ENCODE measurements around the gene FOXL2NB.

The FOXL2NB gene

DNA sequence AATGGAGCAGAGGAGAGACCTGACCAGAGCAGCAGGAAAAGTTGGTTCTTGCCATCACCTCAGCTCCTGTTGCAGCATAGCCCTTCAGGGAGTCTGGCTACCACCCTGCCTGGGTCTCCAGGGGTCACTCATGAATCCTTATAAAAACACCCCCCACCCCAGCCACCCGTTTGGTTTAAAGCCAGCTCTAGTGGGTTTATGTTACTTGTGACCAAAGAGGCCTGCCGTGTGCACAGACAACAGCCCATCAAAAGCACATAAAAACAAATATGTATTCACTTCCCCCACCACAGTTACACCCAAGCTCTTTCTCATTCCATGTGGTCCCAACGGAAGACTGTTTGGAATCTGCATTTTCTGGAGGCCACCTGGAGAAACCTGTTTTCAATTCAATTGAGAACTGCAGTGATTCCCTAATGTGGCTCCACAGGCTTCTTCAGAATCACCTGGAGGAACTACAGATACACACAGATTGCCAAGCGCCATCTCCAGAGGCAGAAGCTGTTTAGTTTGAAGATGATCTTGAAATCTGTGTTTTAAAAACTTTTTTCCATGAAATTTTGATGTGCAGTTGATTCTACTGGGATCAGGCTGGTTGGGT, 13.8 kb upstream of the FOXL2NB start:
- DNase-seq: no peak

DNA sequence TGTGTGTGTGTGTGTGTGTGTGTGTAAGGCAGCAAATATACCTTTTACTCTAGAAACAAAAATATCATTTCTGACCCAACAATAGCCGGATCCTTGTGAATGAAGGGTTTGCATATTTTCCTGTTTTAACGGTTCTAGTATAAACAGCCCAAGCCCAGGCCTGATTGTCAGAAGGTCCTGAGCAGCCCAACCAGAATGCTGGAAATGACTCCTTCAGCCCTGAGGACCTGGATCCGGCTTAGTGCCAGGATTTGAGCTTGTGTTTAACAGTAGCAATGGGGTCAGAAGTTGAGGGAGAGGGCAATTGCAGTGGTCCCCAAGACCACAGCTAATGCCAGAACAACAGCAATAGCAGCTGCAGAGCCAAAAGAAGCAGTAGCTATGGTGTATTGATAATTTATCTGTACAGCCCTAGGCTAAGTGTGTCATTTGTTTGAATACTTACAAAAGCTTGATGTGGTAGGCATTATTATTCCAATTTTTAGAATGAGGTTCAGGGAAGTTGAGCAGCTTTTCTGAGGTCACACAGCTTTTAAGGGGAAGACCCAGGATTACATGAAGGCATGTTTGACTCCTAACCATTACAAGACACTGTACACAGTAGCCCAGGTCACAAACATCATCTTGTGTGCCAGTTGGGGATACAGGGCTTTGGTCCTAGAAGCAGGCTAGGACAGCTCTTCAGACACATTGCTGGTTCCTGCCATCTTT, 12.9 kb upstream of the FOXL2NB start:
- DNase-seq: no peak

- no peak for DNase-seq
Observed at GRCh38 chr3:138935505-138935862, 11.5 kb upstream of the FOXL2NB start.

DNA sequence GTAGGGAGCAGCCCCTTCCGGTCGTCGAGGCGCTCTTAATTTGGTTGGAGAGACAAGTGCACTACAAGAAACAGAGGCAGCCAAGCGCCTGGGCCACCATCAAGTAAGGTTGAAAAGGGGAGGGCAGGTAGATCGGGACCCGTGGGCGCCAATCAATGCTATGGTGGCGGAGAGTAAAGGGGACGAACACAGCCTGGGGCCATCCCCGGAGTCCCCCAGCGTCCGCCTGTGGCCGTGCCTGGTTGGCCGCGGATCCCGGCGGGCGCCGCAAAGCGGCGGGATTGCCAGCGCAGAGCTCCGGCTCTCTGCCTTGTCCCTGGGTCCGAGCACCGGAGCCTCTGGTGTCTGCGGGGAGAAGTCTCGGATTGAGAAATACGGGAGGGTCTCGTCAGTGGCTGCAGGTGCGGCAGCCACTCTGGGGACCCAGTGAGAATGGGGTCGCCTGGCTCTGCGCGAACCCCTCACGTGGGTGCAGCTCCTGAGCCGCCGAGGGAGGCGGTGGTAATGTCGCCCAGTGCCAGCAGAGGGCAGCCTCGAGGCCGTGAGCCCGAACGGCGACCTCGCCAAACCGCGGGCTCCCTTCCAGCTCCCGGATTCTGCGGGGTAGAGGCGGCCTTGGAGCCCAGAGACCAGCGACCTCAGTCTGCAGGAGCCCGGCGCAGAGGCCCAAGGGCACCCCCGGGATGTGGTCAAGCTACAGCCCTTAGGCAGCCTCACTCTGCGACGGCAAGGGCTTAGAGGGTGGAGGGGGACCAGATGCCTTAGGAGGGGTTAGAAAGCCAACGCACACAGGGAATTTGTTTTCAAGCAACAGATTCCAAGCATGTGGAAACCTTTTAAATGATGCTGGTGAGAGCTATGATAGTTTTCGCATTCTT, 10.9 kb upstream of the FOXL2NB start:
- peak; percentile 35 for DNase-seq

DNA sequence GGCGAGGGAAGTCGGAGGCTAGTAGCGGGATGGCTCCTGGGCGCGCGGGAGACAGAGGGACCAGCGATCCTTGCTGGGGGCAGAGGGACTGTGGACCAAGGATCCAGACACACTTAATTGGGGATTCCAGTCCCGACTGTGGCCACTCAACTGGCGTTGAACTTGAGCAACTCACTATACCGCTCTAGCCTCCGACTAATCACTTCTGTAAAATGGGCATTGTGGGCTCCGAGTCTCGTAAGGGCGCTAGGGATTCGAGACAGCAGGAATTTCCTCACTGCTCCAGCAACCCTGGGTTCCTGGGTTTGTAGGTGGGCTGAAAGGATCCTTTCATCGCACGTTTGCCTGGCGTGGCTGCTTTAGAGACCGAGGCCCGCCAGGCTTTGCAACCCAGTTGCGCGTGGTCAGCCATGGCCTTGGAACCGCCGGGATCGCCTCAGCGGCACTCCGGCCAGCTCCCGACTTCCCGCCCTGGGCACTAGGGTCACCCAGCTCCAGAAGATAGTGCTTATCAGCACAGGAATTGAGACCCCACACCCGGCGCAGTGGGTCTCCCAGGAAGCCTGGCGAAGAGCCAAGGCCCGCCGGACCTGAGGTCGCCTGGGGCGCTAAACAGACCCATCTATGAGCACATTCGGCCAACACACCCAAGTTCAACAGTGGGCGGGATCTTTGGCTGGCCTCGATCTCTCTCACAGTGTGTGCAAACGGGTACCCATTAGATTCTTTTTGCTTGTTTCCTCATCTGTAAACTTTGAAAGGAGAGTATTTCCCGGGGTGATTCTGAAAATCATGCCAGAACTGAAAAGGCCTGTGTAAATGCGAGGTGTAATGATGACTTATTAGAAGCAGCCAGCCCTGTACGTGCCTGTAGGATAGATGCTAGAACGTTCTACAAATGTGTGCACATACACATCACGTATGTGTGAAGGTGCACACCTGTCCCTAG, 10.0 kb upstream of the FOXL2NB start:
- DNase-seq: no peak

DNA sequence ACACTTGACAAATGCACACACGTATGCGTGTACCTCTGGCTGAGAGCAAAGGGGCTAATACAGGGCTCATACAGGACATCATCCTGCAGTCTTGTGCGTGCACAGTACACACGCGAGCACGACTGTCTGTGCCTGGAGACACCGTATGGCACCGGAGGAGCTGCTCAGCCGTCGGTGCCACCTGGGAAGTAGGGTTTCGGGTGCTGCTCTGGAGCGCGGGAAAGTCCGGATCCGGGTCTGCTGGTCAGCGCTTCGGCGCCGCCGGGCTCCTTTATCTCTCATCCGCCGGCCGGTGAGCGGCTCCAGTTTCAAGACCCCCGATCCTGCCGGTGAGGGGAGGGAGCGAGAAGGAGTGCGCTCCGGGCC, 9.3 kb upstream of the FOXL2NB start:
- no peak for DNase-seq

DNA sequence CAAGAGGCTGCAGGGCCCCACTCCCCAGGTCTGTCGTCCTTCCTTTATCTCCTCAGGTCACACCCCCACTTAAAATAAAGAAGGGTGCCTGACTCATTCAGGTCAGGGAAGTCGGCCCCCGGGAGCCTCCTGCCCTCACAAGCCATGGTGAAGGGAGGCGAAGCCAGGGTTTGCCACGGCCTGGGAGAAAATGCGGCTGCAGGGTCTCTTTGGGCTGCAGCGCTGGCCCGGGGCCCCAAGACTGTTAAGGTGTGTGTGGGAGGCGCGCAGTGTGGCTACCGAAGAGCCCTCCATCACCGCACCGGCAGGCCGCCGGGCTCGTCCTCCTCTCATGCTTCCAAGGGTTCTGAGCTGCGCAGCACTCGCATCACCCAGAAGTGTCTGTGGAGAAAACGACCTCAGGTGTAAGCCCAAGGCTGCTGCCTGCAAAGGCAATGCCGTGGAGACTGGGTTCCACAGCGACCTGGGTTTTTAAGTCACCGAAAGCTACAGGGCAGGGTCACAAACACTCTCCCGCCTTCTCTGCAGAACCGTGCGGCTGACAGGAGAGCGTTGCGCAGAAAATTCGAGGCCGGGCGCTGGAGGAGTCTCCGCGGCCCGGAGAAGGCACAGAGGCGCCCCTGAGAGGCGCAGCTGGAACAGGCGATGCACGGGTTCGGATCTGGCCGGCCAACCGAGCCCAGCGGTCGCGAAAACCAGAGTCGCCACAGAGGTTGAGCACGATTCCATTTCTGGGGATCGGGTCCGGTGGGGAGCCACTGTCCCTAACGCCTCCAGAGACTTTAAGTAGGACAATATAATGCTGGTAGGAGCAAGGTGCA, 8.8 kb upstream of the FOXL2NB start:
- no peak for DNase-seq

GRCh38 chr3:138938877-138939560, 8.0 kb upstream of the FOXL2NB start:
- no peak for DNase-seq

- no peak for DNase-seq
Observed at GRCh38 chr3:138939561-138940241, 7.3 kb upstream of the FOXL2NB start.

GRCh38 chr3:138940446-138940845, 6.6 kb upstream of the FOXL2NB start:
- no peak for DNase-seq

DNA sequence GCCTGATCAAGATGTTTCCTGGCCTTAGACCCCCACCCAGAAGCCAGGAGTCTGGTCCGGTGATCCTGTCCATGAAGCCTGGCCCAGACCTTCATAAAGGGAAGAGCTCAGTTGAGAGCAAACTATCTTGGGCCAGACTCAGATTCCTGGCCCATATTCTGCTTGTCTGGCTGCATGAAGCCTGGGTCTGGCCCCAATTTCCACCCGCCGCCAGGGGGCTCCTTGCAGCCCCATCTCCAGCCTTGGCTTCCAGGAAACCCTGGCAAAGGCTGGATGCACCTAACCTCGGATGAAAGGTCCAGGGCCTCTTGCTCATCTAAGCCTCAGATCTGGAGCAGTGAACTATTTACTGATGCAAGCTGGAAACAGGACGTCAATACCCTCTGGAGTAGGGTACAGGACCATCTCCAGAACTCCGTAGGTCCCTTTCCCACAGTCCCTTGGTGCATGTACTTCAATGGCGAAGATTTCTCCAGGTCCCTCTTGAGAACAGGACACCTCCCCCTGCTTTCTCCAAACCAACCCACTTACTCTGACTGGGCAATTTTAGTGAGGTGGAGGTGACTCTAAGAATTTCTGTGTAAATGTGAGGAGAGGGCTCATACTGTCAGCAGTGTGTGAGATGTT, 5.6 kb upstream of the FOXL2NB start:
- no peak for DNase-seq

DNA sequence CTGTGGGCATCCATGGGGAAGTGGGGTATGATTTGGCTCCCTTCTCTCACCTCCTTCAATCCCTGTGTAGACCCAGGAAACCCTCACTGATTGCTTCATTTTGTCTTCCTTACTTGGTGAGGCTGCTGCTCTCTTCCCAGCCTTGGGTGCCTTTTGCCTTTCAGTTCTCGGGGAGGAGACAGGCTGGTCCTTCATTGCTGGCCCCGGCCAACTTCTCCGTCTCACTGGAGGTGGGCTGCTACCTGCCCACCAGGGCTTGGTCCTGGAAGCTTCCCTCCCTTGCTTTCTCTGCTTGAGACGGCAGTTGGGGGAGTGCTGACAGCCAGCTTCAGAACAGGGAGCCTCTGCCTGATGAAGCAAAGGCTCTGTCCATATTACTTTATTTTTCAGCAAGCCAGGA, 4.7 kb upstream of the FOXL2NB start:
- no peak for DNase-seq

- DNase-seq: no peak
Observed at GRCh38 chr3:138942861-138943623, 4.0 kb upstream of the FOXL2NB start.

- no peak for DNase-seq
Observed at GRCh38 chr3:138943724-138944653, 3.0 kb upstream of the FOXL2NB start.

DNA sequence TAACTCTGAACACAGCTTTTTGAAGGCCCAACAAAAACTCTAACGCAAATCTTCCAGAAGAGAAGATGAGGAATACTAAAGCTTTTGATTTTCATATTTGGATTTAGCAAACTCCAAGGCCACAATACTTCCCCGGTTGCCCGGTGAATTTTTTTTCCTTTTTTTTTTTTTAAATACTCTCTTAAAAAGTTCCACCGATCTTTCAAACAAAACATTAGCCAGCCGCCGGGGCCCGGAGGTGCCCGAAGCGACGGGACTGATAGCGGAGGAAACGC, 2.4 kb upstream of the FOXL2NB start:
- DNase-seq: no peak

DNA sequence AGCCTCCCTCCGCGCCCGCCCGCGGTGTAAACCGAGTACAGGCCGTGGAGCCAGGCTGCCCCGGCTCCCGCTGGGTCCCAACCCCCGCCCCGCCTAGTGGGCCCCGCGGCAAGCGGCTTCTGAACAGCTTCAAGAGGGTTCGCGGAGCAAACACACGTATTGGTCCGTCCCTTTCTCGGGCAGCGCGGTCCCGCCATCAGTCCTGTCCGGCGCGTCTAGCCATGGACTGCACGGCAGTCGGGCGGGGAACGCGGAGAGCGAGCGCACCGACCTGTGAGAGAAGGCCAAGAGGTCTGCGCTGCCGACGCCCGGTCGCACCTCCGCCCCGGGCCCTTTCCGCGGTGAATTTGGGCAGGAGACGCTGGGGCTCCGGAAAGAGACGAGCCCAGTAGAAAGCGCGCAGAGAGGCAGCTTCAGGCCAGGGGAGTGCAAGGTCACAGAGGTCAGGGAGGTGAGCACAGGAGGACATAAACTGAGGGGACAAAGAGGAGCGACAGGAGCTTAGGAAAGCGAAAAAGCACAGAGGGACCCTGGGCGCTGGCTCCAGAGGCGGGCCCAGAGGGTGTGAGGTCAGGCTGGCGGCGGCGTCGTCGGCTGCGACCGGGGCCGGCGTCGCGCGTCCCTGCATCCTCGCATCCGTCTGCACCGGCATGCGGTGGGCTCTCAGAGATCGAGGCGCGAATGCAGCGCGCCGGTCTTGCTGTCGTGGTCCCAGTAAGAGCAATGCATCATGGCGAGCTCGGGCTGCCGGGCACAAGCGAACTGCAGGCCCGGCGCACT, 1.9 kb upstream of the FOXL2NB start:
- peak; percentile 17 for DNase-seq
